ENCODE results near the gene GALNT8.
"Not testable (repeated sequence)": the region's sequence is repeated elsewhere in the genome, so short reads cannot be mapped to it uniquely, and the experiment has no call there.

Gene GALNT8

GRCh38 chr12:4719821-4720636, at the start of gene GALNT8:
Gene GALNT8, plus strand, starts transcription at chr12:4720400. Its CDS starts 278 bp downstream, at chr12:4720678.
- DNase-seq (ENCODE audit: low spot score): no peak

- no peak for DNase-seq (ENCODE audit: low spot score)
These were observed 40.5 kb upstream of the GALNT8 start for GRCh38 chr12:4679711-4680110.

- no peak for DNase-seq (ENCODE audit: low spot score)
These were observed 38.5 kb upstream of the GALNT8 start for GRCh38 chr12:4681732-4682131.

- no peak for DNase-seq (ENCODE audit: low spot score)
These were observed 34.9 kb upstream of the GALNT8 start for GRCh38 chr12:4685317-4685716.

GRCh38 chr12:4690760-4691159, 29.4 kb upstream of the GALNT8 start:
- DNase-seq (ENCODE audit: low spot score): no peak

GRCh38 chr12:4700621-4701026, 19.6 kb upstream of the GALNT8 start:
- no peak for DNase-seq (ENCODE audit: low spot score)

- no peak for DNase-seq (ENCODE audit: low spot score)
These were observed 18.6 kb upstream of the GALNT8 start for GRCh38 chr12:4701395-4702190.

GRCh38 chr12:4703676-4704075, 16.5 kb upstream of the GALNT8 start:
- no peak for DNase-seq (ENCODE audit: low spot score)

GRCh38 chr12:4705824-4706223, 14.4 kb upstream of the GALNT8 start:
- DNase-seq (ENCODE audit: low spot score): no peak

GRCh38 chr12:4707306-4707705, 12.9 kb upstream of the GALNT8 start:
- no peak for DNase-seq (ENCODE audit: low spot score)

GRCh38 chr12:4710113-4710512, 10.1 kb upstream of the GALNT8 start:
- DNase-seq (ENCODE audit: low spot score): no peak

- no peak for DNase-seq (ENCODE audit: low spot score)
These were observed 5.3 kb upstream of the GALNT8 start for GRCh38 chr12:4714879-4715278.

- DNase-seq (ENCODE audit: low spot score): no peak
These were observed 2.4 kb upstream of the GALNT8 start for GRCh38 chr12:4717806-4718205.

GRCh38 chr12:4720637-4720995, 416 bp downstream of the GALNT8 start:
- no peak for DNase-seq (ENCODE audit: low spot score)

GRCh38 chr12:4721587-4721986, 1.4 kb downstream of the GALNT8 start:
- DNase-seq (ENCODE audit: low spot score): not testable (repeated sequence)

GRCh38 chr12:4723226-4723625, 3.0 kb downstream of the GALNT8 start:
- DNase-seq (ENCODE audit: low spot score): no peak

- DNase-seq (ENCODE audit: low spot score): no peak
These were observed 4.9 kb downstream of the GALNT8 start for GRCh38 chr12:4725057-4725456.

- no peak for DNase-seq (ENCODE audit: low spot score)
These were observed 14.6 kb downstream of the GALNT8 start for GRCh38 chr12:4734625-4735340.

- DNase-seq (ENCODE audit: low spot score): no peak
These were observed 15.9 kb downstream of the GALNT8 start for GRCh38 chr12:4736091-4736490.

GRCh38 chr12:4738541-4738940, 18.3 kb downstream of the GALNT8 start:
- no peak for DNase-seq (ENCODE audit: low spot score)

- no peak for DNase-seq (ENCODE audit: low spot score)
These were observed 22.3 kb downstream of the GALNT8 start for GRCh38 chr12:4742416-4742970.

- no peak for DNase-seq (ENCODE audit: low spot score)
These were observed 22.8 kb downstream of the GALNT8 start for GRCh38 chr12:4743046-4743445.
